HG03135 (cell line): ENCODE results near the gene NFIA.

ENCODE experiments used
- ATAC-seq: cut with Tn5 transposase; IDR thresholded peaks from one replicate; pipeline ENCODE4 v1.9.1; 2021; ENCODE audit warnings: mild to moderate bottlenecking, moderate library complexity; ENCODE audit not compliant: unreplicated experiment

Gene NFIA

GRCh38 chr1:61501971-61502916, 419.9 kb downstream of the NFIA start:
- ATAC-seq = no peak

DNA sequence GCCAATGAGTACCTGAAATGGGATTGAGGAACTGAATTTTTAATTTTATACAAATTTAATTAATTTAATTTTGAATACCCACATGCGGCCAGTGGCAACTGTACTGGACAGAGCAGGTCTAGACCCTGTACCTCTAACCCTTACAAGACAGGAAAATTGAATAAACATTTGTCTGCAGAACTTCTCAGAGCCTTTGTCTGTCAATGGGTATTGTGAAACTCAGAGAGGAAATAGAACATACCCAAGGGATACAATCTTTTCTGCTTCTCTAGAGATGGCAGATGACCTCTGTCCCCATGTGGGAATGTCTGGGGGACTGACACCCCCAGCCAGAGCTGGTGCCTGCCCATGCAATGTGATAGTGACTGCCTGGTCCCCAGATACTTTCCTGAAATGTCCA, 421.9 kb downstream of the NFIA start:
- ATAC-seq = no peak

GRCh38 chr1:61504852-61505390, 422.6 kb downstream of the NFIA start:
- no peak for ATAC-seq

GRCh38 chr1:61506236-61506635, 423.9 kb downstream of the NFIA start:
- ATAC-seq = no peak

DNA sequence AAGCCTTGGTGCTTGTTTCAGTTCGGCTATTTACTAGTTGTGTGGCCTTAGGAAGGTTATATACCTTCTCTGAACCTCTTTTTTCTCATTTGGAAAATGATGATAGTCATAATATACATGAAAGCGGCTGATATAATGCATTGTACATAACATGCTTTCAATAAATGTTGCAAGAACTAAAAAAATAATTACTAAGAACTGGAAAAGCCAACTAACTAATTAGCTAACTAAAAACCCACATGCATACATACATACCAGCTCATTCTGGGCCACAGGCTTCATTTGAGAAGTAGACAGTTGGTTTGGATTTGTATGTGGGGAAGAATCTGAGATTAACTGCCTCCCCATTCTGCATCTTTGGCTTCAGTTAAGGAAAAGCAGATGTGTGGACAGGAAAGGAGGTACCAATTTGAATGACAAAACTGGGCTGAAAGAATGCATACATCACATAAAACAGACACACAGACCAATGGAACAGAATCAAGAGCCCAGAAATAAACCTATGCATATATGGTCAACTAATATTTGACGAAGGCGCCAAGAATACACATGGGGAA, 424.7 kb downstream of the NFIA start:
- no peak for ATAC-seq
